ENCODE results near the gene CD101.

Gene CD101

DNA sequence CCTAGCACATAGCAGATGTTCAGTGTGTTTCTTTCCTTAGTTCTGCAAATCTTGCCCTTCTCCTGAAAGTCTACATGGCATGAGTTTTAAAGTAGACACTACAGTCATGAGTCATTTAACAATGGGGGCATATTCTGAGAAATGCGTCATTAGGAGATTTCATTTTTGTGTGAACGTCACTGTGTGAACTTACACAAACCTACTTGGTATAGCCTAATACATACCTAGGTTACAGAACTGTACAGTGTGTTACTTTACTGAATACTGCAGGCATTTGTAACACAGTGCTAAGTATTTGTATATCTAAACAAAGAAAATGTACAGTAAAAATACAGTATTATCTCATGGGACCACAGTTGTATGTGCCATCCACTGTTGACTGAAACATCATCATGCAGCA is 68.6 kb downstream of the CD101 start:
- H3K4me1 ChIP-seq (ENCODE audit: control insufficient read depth, insufficient read depth, low read length): no peaks in the 10 kb centered on the region
- peaks cover 66% of the 10 kb centered on the region for H3K36me3 ChIP-seq (ENCODE audit: control insufficient read depth, insufficient read depth, low read length)
- no peak overlapping the region for H3K4me3 ChIP-seq (ENCODE audit: low read depth, low read length)
- H3K9me3 ChIP-seq (ENCODE audit: control insufficient read depth, insufficient read depth, low read depth, low read length): no peaks in the 10 kb centered on the region
- no peak overlapping the region for H3K27ac ChIP-seq (ENCODE audit: low read depth, low read length)
- H3K9ac ChIP-seq (ENCODE audit: low read length): no peak overlapping the region
- H3K27me3 ChIP-seq (ENCODE audit: control insufficient read depth, insufficient read depth, low read length): no peaks in the 10 kb centered on the region

DNA sequence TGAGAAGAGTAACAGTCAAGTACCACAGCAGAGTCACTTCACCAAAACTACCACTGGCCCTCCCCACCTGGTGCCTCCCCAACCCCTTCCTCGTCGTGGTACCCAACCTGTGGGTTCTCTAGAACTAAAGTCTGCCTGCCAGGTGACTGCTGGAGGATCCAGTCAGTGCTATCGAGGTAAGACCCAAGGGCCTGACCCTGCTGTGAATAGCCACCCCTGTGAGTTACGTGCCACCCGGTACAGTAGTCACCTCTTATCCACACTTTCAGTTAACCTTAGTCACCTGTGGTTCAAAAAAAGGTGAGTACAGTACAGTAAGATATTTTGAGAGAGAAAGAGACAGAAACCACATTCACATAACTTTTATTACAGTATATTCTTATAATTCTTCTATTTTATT is 75.1 kb downstream of the CD101 start:
- Histone ChIP-seq H3K27ac (ENCODE audit: low read depth, low read length) (no peak overlapping the region), H3K9ac (ENCODE audit: low read length) (no peak overlapping the region), H3K9me3 (ENCODE audit: control insufficient read depth, insufficient read depth, low read depth, low read length) (no peaks in the 10 kb centered on the region), H3K27me3 (ENCODE audit: control insufficient read depth, insufficient read depth, low read length) (no peaks in the 10 kb centered on the region), H3K4me1 (ENCODE audit: control insufficient read depth, insufficient read depth, low read length) (no peaks in the 10 kb centered on the region), H3K36me3 (ENCODE audit: control insufficient read depth, insufficient read depth, low read length) (peaks cover 88% of the 10 kb centered on the region), H3K4me3 (ENCODE audit: low read depth, low read length) (no peak overlapping the region)

DNA sequence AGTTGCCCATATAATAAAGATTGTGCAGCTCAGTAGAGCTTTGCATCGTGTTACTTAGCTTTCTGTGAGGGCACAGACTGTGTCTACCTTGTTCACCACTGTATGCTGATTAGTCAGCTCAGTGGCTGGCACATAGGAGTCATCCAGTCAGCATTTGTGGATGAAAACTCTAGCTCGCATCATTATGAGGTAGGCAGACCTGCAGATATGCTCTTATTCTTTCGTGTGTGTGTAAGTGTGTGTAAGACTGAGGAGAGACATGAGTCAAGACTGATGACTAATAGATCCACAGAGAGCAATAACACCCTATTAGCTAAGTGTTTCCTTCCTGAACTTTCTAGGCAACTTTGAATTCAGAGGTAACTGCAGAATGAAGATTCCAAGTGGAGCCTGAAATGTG is 75.7 kb downstream of the CD101 start:
- Histone ChIP-seq H3K4me3 (ENCODE audit: low read depth, low read length) (no peak overlapping the region), H3K4me1 (ENCODE audit: control insufficient read depth, insufficient read depth, low read length) (no peaks in the 10 kb centered on the region), H3K9me3 (ENCODE audit: control insufficient read depth, insufficient read depth, low read depth, low read length) (no peaks in the 10 kb centered on the region), H3K9ac (ENCODE audit: low read length) (no peak overlapping the region), H3K27ac (ENCODE audit: low read depth, low read length) (no peak overlapping the region), H3K27me3 (ENCODE audit: control insufficient read depth, insufficient read depth, low read length) (no peaks in the 10 kb centered on the region), H3K36me3 (ENCODE audit: control insufficient read depth, insufficient read depth, low read length) (peaks cover 91% of the 10 kb centered on the region)

DNA sequence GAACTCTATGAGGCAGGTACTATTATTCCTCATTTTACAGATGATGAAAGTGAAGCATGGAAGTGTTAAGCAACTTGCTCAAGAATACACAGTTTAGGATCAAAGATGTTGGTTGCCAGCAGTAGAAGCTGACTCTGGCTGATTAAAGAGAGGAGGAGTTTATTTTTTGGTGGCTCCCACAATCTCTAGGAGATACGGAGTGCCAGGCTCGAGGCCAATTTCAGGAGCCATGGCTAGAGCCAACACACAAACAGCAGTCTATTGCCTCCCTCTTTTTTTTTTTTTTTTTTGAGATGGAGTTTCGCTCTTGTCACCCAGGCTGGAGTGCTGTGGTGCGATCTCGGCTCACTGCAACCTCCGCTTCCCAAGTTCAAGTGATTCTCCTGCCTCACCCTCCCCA is 78.2 kb downstream of the CD101 start:
- peaks cover 94% of the 10 kb centered on the region for H3K36me3 ChIP-seq (ENCODE audit: control insufficient read depth, insufficient read depth, low read length)

DNA sequence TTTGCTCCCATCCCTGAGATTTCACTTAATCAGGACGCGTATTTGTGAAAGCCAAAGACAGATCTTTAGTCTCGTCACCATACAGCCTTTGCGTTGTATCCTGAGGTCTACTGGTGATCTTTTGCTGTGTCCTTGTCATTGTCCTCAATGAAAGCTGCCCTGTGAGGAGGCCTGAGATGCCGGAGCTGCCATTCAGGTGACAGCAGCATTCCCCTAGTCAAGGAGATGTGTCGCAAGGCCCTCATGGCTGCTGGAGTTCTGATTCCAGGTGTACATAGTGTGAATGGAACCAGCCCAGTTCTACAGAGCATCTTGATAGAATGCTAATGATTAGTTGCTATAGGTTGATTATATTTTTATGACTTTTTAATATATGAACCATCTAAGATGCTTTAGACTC is 82.7 kb downstream of the CD101 start:
- H3K27me3 ChIP-seq (ENCODE audit: control insufficient read depth, insufficient read depth, low read length): no peaks in the 10 kb centered on the region
- H3K9me3 ChIP-seq (ENCODE audit: control insufficient read depth, insufficient read depth, low read depth, low read length): no peaks in the 10 kb centered on the region
- H3K4me3 ChIP-seq (ENCODE audit: low read depth, low read length): no peak overlapping the region
- no peak overlapping the region for H3K9ac ChIP-seq (ENCODE audit: low read length)
- H3K27ac ChIP-seq (ENCODE audit: low read depth, low read length): no peak overlapping the region
- no peaks in the 10 kb centered on the region for H3K4me1 ChIP-seq (ENCODE audit: control insufficient read depth, insufficient read depth, low read length)
- peaks cover 82% of the 10 kb centered on the region for H3K36me3 ChIP-seq (ENCODE audit: control insufficient read depth, insufficient read depth, low read length)

More for the DNA sequence above, 78.2 kb downstream of the CD101 start:
- Histone ChIP-seq H3K27ac (ENCODE audit: low read depth, low read length) (no peak overlapping the region), H3K4me1 (ENCODE audit: control insufficient read depth, insufficient read depth, low read length) (no peaks in the 10 kb centered on the region), H3K9ac (ENCODE audit: low read length) (no peak overlapping the region), H3K27me3 (ENCODE audit: control insufficient read depth, insufficient read depth, low read length) (no peaks in the 10 kb centered on the region), H3K4me3 (ENCODE audit: low read depth, low read length) (no peak overlapping the region), H3K9me3 (ENCODE audit: control insufficient read depth, insufficient read depth, low read depth, low read length) (no peaks in the 10 kb centered on the region)
